Liver (tissue), 9 donors: ENCODE data around the gene UBXN11. TPM values are rescaled to one million over a fixed set of nuclear protein-coding genes. Genes with fewer than 3 reads are reported as not detected.
A peak's percentile ranks its signal among the peaks of the same experiment; 100 is the strongest.

ENCODE experiments used
- DNase-seq: peaks from one replicate; pipeline ENCODE4 v3.0.0-alpha.2; 2017; ENCODE audit warnings: low spot score
- H3K27ac ChIP-seq, 2 donors: one replicate each; pipeline ENCODE4 v1.7.0; 2013; ENCODE audit warnings: inconsistent platforms in 2 of 2, low read length in 2 of 2, control low read depth in 1 of 2, low read depth in 1 of 2, mild to moderate bottlenecking in 1 of 2
- H3K27me3 ChIP-seq, 4 donors: one replicate each; pipeline versions ENCODE4 v1.6.1 to v1.7.0; 2013; ENCODE audit warnings: low read length in 3 of 4, inconsistent platforms in 1 of 4, mild to moderate bottlenecking in 1 of 4, moderate library complexity in 1 of 4; ENCODE audit not compliant: control insufficient read depth in 4 of 4, insufficient read depth in 4 of 4
- H3K36me3 ChIP-seq, 4 donors: one replicate each; pipeline versions ENCODE4 v1.6.1 to v1.7.0; 2013; ENCODE audit warnings: low read length in 3 of 4, mild to moderate bottlenecking in 3 of 4, low read depth in 1 of 4, moderate library complexity in 1 of 4; ENCODE audit not compliant: control insufficient read depth in 4 of 4, insufficient read depth in 3 of 4
- H3K4me1 ChIP-seq, 4 donors: one replicate each; pipeline versions ENCODE4 v1.6.1 to v1.7.0; 2013; ENCODE audit warnings: low read length in 3 of 4, mild to moderate bottlenecking in 3 of 4, moderate library complexity in 1 of 4; ENCODE audit not compliant: control insufficient read depth in 4 of 4, insufficient read depth in 4 of 4
- H3K4me3 ChIP-seq, 3 donors: one replicate each; pipeline versions ENCODE4 v1.6.1 to v1.7.0; 2013; ENCODE audit warnings: low read length in 3 of 3, control low read depth in 1 of 3, low read depth in 1 of 3, mild to moderate bottlenecking in 1 of 3
- H3K9ac ChIP-seq, 2 donors: one replicate each; pipeline ENCODE4 v1.7.0; 2013; ENCODE audit warnings: low read length in 2 of 2, mild to moderate bottlenecking in 2 of 2, moderate library complexity in 2 of 2, control low read depth in 1 of 2, low read depth in 1 of 2
- H3K9me3 ChIP-seq, 4 donors: one replicate each; pipeline versions ENCODE4 v1.6.1 to v1.7.0; 2013; ENCODE audit warnings: low read length in 3 of 4; ENCODE audit not compliant: control insufficient read depth in 4 of 4
- ATF3 ChIP-seq: IDR thresholded peaks from 2 replicates; pipeline ENCODE4 v1.6.1; 2016; ENCODE audit warnings: antibody characterized with exemption
- FOXA2 ChIP-seq: IDR thresholded peaks from 2 replicates; pipeline ENCODE4 v1.6.1; 2016; ENCODE audit warnings: antibody characterized with exemption
- GABPA ChIP-seq, 2 donors: IDR thresholded peaks in 1 of 2; conservative IDR thresholded peaks in 1 of 2; 2 replicates each; pipeline ENCODE4 v1.6.1; 2016; ENCODE audit warnings: antibody characterized with exemption in 2 of 2, mild to moderate bottlenecking in 1 of 2, moderate library complexity in 1 of 2
- JUND ChIP-seq, 2 donors: IDR thresholded peaks; 2 replicates each; pipeline ENCODE4 v1.6.1; 2016; ENCODE audit warnings: antibody characterized with exemption in 2 of 2
- NR2F2 ChIP-seq: IDR thresholded peaks from 2 replicates; pipeline ENCODE4 v1.6.1; 2016; ENCODE audit warnings: antibody characterized with exemption
- RAD21 ChIP-seq, 2 donors: IDR thresholded peaks; 2 replicates each; pipeline ENCODE4 v1.6.1; 2016; ENCODE audit warnings: antibody characterized with exemption in 2 of 2, mild to moderate bottlenecking in 2 of 2
- REST ChIP-seq: IDR thresholded peaks from 2 replicates; pipeline ENCODE4 v1.6.1; 2016; ENCODE audit warnings: antibody characterized with exemption, mild to moderate bottlenecking
- RXRA ChIP-seq, 2 donors: IDR thresholded peaks; 2 replicates each; pipeline ENCODE4 v1.6.1; 2017 to 2018; ENCODE audit warnings: antibody characterized with exemption in 2 of 2, mild to moderate bottlenecking in 1 of 2
- SP1 ChIP-seq: IDR thresholded peaks from 2 replicates; pipeline ENCODE4 v1.6.1; 2018; ENCODE audit warnings: antibody characterized with exemption, mild to moderate bottlenecking
- YY1 ChIP-seq: IDR thresholded peaks from 2 replicates; pipeline ENCODE4 v1.6.1; 2016; ENCODE audit warnings: antibody characterized with exemption, mild to moderate bottlenecking
- ZBTB33 ChIP-seq: IDR thresholded peaks from 2 replicates; pipeline ENCODE4 v1.6.1; 2016; ENCODE audit warnings: antibody characterized with exemption
- WGBS: extraction: QIAGEN DNeasy Blood & Tissue Kit; methylation state at CpG from one replicate; pipeline ENCODE4 v1.1.7; 2013; 5-methylcytosine and 5-hydroxymethylcytosine counted together
- polyA plus RNA-seq, 2 donors: library from polyadenylated mRNA; stranded (reverse) in 1 of 2; unstranded in 1 of 2; fragments of 200-250 nt in 1 of 2; fragments of >200 nt in 1 of 2; fragmentation: Nextera tagmentation in 1 of 2; extraction: Ambion mirVana in 1 of 2; gene quantifications; one replicate each; pipeline versions ENCODE4 v1.2.1 to v1.2.3, GENCODE V29; 2013 to 2015
- total RNA-seq, 2 donors: library from RNA; depleted of rRNA; stranded (reverse); fragments of >200 nt; gene quantifications; one replicate each; pipeline ENCODE4 v1.2.3, GENCODE V29; 2014
- TF ChIP-seq, protein P1 (sequence below): fragments of 150-350 bp; IDR thresholded peaks from 2 replicates; pipeline ENCODE4 v1.5.1; 2017; ENCODE audit warnings: improper control_type of control experiment, low read depth, low read length; ENCODE audit not compliant: missing input control
- donor health status: healthy.
- donor health status: healthy.
- donor health status: healthy.
- donor health status: healthy.
- donor health status: healthy.

UBXN11 gene
- total and polyA plus RNA-seq, 4 donors = 3.0 to 9.5 (median 7.3) TPM

GRCh38 chr1:26280333-26281042 is 25.9 kb downstream of the UBXN11 start:
- Histone ChIP-seq H3K36me3 (no peaks in the 10 kb centered on the region), H3K27me3 (no peaks in the 10 kb centered on the region), H3K9me3 (no peaks in the 10 kb centered on the region), H3K27ac (peak overlapping the region; percentile 86 to 96), H3K4me3 (peak overlapping the region; percentile 60 to 89 (median 78)), H3K9ac (peak overlapping the region in 1 of 2 donors; percentile 42), H3K4me1 (peaks cover 17 to 54% (median 33%) of the 10 kb centered on the region in 4 donors)
- WGBS = 32% methylated on average over 20 of the region's 20 CpGs
- peak; percentile 43 for DNase-seq
- TF ChIP-seq NR2F2 (no peak), ZBTB33 (no peak), FOXA2 (no peak), RXRA (IDR thresholded peaks at IDR 0.05) (no peak)

DNA sequence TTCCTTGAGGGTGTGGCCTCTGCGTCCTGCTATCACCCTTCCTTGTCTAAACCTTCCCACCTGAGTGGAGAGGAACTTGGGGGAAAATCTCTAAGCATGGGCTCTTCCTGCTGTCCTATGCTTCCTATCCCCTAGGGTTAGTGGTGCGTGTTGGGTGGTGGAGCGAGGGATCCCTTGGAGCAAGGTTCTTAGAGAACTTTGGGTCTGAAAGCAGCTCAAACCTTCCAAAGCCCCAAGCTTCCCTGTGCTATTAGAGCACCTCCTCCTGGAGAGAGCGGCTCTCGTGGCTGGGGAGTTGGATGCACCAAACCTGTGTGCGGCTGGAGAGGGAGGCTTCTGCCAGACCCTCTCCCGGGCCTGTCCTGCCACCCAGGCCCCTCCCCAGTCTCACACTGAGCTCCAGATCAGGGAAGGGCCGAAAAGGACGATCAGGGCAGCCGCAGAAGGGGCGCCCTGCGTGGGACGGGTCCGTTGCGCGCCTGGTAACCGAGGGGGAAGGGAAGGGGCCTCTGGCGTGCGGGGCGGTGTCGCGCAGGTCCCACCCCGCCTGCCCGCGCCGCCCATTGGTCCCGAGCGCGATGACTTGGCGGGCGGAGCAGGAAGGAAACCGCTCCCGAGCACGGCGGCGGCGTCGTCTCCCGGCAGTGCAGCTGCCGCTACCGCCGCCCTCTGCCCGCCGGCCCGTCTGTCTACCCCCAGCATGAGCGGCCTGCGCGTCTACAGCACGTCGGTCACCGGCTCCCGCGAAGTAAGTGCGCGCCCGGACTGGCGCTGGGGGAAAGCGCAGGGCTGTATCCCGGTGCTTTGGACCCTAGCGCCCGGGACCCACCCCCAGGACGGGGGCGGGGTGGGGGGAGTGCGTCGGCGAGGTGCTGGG is 26.7 kb downstream of the UBXN11 start, which contains the start of gene SH3BGRL3:
Gene SH3BGRL3, plus strand, starts transcription at position 631 of the 877 bp plus-strand sequence. Its CDS starts 70 bp downstream, at position 701.
- Histone ChIP-seq H3K4me1 (peaks cover 17 to 57% (median 33%) of the 10 kb centered on the region in 4 donors), H3K27me3 (no peaks in the 10 kb centered on the region), H3K4me3 (peak within 1 kb of the TSS; percentile 60 to 89 (median 78)), H3K9ac (peak within 1 kb of the TSS; percentile 42 to 61), H3K36me3 (no peaks in the 10 kb centered on the region), H3K9me3 (no peaks in the 10 kb centered on the region), H3K27ac (peak within 1 kb of the TSS; percentile 86 to 96)
- TF ChIP-seq, protein P1, sequence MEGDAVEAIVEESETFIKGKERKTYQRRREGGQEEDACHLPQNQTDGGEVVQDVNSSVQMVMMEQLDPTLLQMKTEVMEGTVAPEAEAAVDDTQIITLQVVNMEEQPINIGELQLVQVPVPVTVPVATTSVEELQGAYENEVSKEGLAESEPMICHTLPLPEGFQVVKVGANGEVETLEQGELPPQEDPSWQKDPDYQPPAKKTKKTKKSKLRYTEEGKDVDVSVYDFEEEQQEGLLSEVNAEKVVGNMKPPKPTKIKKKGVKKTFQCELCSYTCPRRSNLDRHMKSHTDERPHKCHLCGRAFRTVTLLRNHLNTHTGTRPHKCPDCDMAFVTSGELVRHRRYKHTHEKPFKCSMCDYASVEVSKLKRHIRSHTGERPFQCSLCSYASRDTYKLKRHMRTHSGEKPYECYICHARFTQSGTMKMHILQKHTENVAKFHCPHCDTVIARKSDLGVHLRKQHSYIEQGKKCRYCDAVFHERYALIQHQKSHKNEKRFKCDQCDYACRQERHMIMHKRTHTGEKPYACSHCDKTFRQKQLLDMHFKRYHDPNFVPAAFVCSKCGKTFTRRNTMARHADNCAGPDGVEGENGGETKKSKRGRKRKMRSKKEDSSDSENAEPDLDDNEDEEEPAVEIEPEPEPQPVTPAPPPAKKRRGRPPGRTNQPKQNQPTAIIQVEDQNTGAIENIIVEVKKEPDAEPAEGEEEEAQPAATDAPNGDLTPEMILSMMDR = peak; percentile 8
- peak; percentile 14 for TF ChIP-seq YY1
- TF ChIP-seq RAD21 (IDR thresholded peaks at IDR 0.05) = peak; percentile 10 to 25
- no peak for TF ChIP-seq JUND (IDR thresholded peaks at IDR 0.05)
- no peak for TF ChIP-seq REST
- peak in 1 of 2 donors; percentile 66 for TF ChIP-seq GABPA (IDR thresholded peaks at IDR 0.05 in 1 of 2, conservative IDR thresholded peaks at IDR 0.05 in 1 of 2)
- TF ChIP-seq NR2F2 = no peak
- no peak for TF ChIP-seq ZBTB33
- TF ChIP-seq ATF3 = no peak
- peak; percentile 65 for TF ChIP-seq SP1
- TF ChIP-seq RXRA (IDR thresholded peaks at IDR 0.05) = no peak
- 3% methylated on average over 66 of the region's 66 CpGs for WGBS
- peak; percentile 84 for DNase-seq
